HEK293 (cell line): ENCODE data around the gene ADGRB3.

Source experiments
- CTCF ChIA-PET: fragments of 350-600 bp; formaldehyde crosslinking; extraction: SDS; loops from one replicate; lab custom pipeline; 2021; ENCODE audit warnings: antibody characterized with exemption; lab: Yijun Ruan, JAX
- POLR2A ChIA-PET: fragments of 300-600 bp; formaldehyde crosslinking; extraction: SDS; loops from one replicate; lab custom pipeline; 2020; ENCODE audit warnings: antibody characterized with exemption, inconsistent platforms; lab: Yijun Ruan, JAX
- H3K27ac ChIP-seq: fragments of 200-500 bp; sonication (Bioruptor generic); 2 replicates; pipeline ENCODE4 v1.5.1; 2014; ENCODE audit warnings: low read depth, low read length, control low read depth, inconsistent platforms; ENCODE audit errors: extremely low read depth
- H3K36me3 ChIP-seq, 2 experiments: fragments of 200-500 bp in 1 of 2; sonication (Bioruptor generic) in 1 of 2; 1 replicate in 1 of 2; 2 replicates in 1 of 2; pipeline ENCODE4 v1.5.1; 2014 to 2017; ENCODE audit warnings: inconsistent platforms in 2 of 2, low read length in 2 of 2; ENCODE audit not compliant: control insufficient read depth in 2 of 2, insufficient read depth in 1 of 2
- H3K4me1 ChIP-seq: fragments of 200-500 bp; sonication (Bioruptor generic); 2 replicates; pipeline ENCODE4 v1.5.1; 2014; ENCODE audit warnings: mild to moderate bottlenecking, low read length, inconsistent platforms; ENCODE audit not compliant: control insufficient read depth, insufficient read depth
- H3K4me3 ChIP-seq: 2 replicates; pipeline ENCODE4 v1.5.1; 2011; ENCODE audit warnings: low read depth, mild to moderate bottlenecking, control low read depth, low read length, moderate library complexity
- H3K9me3 ChIP-seq: fragments of 200-500 bp; sonication (Bioruptor generic); 2 replicates; pipeline ENCODE4 v1.5.1; 2014; ENCODE audit warnings: low read depth, low read length, inconsistent platforms; ENCODE audit not compliant: control insufficient read depth, insufficient read depth
- MYNN ChIP-seq: fragments of 450-650 bp; formaldehyde crosslinking; IDR thresholded peaks from 2 replicates; pipeline ENCODE4 v1.5.1; 2016; ENCODE audit warnings: missing biosample characterization, missing genetic modification characterization, borderline replicate concordance
- REST ChIP-seq: fragments of 450-650 bp; formaldehyde crosslinking; IDR thresholded peaks from 2 replicates; pipeline ENCODE4 v1.5.1; 2016; ENCODE audit warnings: missing biosample characterization, missing genetic modification characterization
- SCRT2 ChIP-seq: fragments of 450-650 bp; formaldehyde crosslinking; IDR thresholded peaks from 2 replicates; pipeline ENCODE4 v1.5.1; 2016; ENCODE audit warnings: missing biosample characterization, missing genetic modification characterization
- SP7 ChIP-seq: fragments of 450-650 bp; formaldehyde crosslinking; IDR thresholded peaks from 2 replicates; pipeline ENCODE4 v1.5.1; 2016; ENCODE audit warnings: missing biosample characterization, missing genetic modification characterization
- WT1 ChIP-seq: fragments of 450-650 bp; formaldehyde crosslinking; IDR thresholded peaks from 2 replicates; pipeline ENCODE4 v1.5.1; 2016; ENCODE audit warnings: missing biosample characterization, missing genetic modification characterization
- YY1 ChIP-seq: fragments of 450-650 bp; formaldehyde crosslinking; IDR thresholded peaks from 2 replicates; pipeline ENCODE4 v1.5.1; 2018; ENCODE audit warnings: missing biosample characterization, missing genetic modification characterization
- ZBTB26 ChIP-seq: fragments of 450-650 bp; formaldehyde crosslinking; optimal IDR thresholded peaks from 2 replicates; pipeline ENCODE3; 2016; ENCODE audit warnings: missing biosample characterization, mild to moderate bottlenecking, missing genetic modification characterization
- ZBTB48 ChIP-seq: fragments of 450-650 bp; formaldehyde crosslinking; IDR thresholded peaks from 2 replicates; pipeline ENCODE4 v1.5.1; 2016; ENCODE audit warnings: missing biosample characterization, missing genetic modification characterization
- ZNF132 ChIP-seq: fragments of 450-650 bp; formaldehyde crosslinking; IDR thresholded peaks from 2 replicates; pipeline ENCODE4 v1.5.1; 2017; ENCODE audit warnings: missing biosample characterization, missing genetic modification characterization, borderline replicate concordance
- ZNF146 ChIP-seq: fragments of 450-650 bp; formaldehyde crosslinking; IDR thresholded peaks from 2 replicates; pipeline ENCODE4 v1.5.1; 2016; ENCODE audit warnings: missing biosample characterization, missing genetic modification characterization
- ZNF2 ChIP-seq: fragments of 450-650 bp; formaldehyde crosslinking; IDR thresholded peaks from 2 replicates; pipeline ENCODE4 v1.5.1; 2016; ENCODE audit warnings: missing biosample characterization, missing genetic modification characterization
- ZNF214 ChIP-seq: fragments of 450-650 bp; formaldehyde crosslinking; IDR thresholded peaks from 2 replicates; pipeline ENCODE4 v1.5.1; 2017; ENCODE audit warnings: missing biosample characterization, mild to moderate bottlenecking, missing genetic modification characterization, borderline replicate concordance
- ZNF48 ChIP-seq: fragments of 450-650 bp; formaldehyde crosslinking; IDR thresholded peaks from 2 replicates; pipeline ENCODE4 v1.5.1; 2016; ENCODE audit warnings: missing biosample characterization, missing genetic modification characterization
- ZNF600 ChIP-seq: fragments of 450-650 bp; formaldehyde crosslinking; IDR thresholded peaks from 2 replicates; pipeline ENCODE4 v1.5.1; 2016; ENCODE audit warnings: missing biosample characterization, missing genetic modification characterization
- ZNF660 ChIP-seq: fragments of 450-650 bp; IDR thresholded peaks from 2 replicates; pipeline ENCODE4 v1.5.1; 2018; ENCODE audit warnings: missing biosample characterization, mild to moderate bottlenecking, missing genetic modification characterization
- ZNF768 ChIP-seq: fragments of 450-650 bp; formaldehyde crosslinking; IDR thresholded peaks from 2 replicates; pipeline ENCODE4 v1.5.1; 2018; ENCODE audit warnings: missing biosample characterization, mild to moderate bottlenecking, missing genetic modification characterization
- ZNF830 ChIP-seq: fragments of 450-650 bp; IDR thresholded peaks from 2 replicates; pipeline ENCODE4 v1.5.0; 2018; ENCODE audit warnings: missing biosample characterization, missing genetic modification characterization, low read depth, mild to moderate bottlenecking, moderate library complexity

ADGRB3 gene

GRCh38 chr6:68758559-68758958, 123.5 kb downstream of the ADGRB3 start:
- Histone ChIP-seq H3K4me3 (no peak overlapping the region), H3K4me1 (no peaks in the 10 kb centered on the region), H3K9me3 (no peaks in the 10 kb centered on the region)
- CTCF ChIA-PET = no interaction called here
- TF ChIP-seq ZNF48 (tag by site-specific recombination) (no peak), SCRT2 (tag by site-specific recombination) (no peak), ZNF830 (tag by site-specific recombination) (no peak), ZBTB26 (tag by site-specific recombination) (no peak), ZNF146 (no peak), YY1 (no peak), SP7 (tag by site-specific recombination) (no peak), ZNF768 (tag by site-specific recombination) (no peak), ZNF600 (tag by site-specific recombination) (no peak), REST (tag by site-specific recombination) (no peak), ZNF214 (tag by site-specific recombination) (no peak), MYNN (tag by site-specific recombination) (no peak), ZNF2 (tag by site-specific recombination) (no peak), ZNF660 (no peak), WT1 (tag by site-specific recombination) (no peak), ZNF132 (tag by site-specific recombination) (no peak)
- TF ChIP-seq, all 188 proteins: peak for 0
- no peaks in the 10 kb centered on the region for H3K36me3 ChIP-seq
- H3K27ac ChIP-seq = no peak overlapping the region
- POLR2A ChIA-PET = no interaction called here

GRCh38 chr6:68760485-68760884, 125.4 kb downstream of the ADGRB3 start:
- TF ChIP-seq ZBTB48 (tag by site-specific recombination) (no peak), ZNF2 (tag by site-specific recombination) (no peak)
- ChIA-PET POLR2A (no interaction called here), CTCF (interaction anchor here (1.5 kb wide), 1 partner anchor 19 kb away, joined by 4 read pairs; no protein-coding TSS in a partner anchor)
- Histone ChIP-seq H3K27ac (no peak overlapping the region), H3K4me1 (no peaks in the 10 kb centered on the region), H3K4me3 (no peak overlapping the region), H3K36me3 (no peaks in the 10 kb centered on the region), H3K9me3 (no peaks in the 10 kb centered on the region)

GRCh38 chr6:68760941-68761676, 126.0 kb downstream of the ADGRB3 start:
- no peaks in the 10 kb centered on the region for H3K36me3 ChIP-seq
- H3K4me1 ChIP-seq = no peaks in the 10 kb centered on the region
- H3K4me3 ChIP-seq = no peak overlapping the region
- ChIA-PET CTCF (interaction anchor here (1.5 kb wide), 1 partner anchor 18 kb away, joined by 4 read pairs; no protein-coding TSS in a partner anchor), POLR2A (no interaction called here)
- no peaks in the 10 kb centered on the region for H3K9me3 ChIP-seq
- no peak overlapping the region for H3K27ac ChIP-seq
- TF ChIP-seq ZNF768 (tag by site-specific recombination) = no peak
- TF ChIP-seq, all 188 proteins: peak for 0
